CD4-positive, alpha-beta T cell treated with Interleukin-4 for 1 hour (primary cell): Measurements from ENCODE around the gene CRYBA4.

ENCODE experiments used
- DNase-seq, 2 donors: peaks; one replicate each; pipeline ENCODE4 v3.0.0-alpha.2; 2020 to 2022

Gene CRYBA4

DNA sequence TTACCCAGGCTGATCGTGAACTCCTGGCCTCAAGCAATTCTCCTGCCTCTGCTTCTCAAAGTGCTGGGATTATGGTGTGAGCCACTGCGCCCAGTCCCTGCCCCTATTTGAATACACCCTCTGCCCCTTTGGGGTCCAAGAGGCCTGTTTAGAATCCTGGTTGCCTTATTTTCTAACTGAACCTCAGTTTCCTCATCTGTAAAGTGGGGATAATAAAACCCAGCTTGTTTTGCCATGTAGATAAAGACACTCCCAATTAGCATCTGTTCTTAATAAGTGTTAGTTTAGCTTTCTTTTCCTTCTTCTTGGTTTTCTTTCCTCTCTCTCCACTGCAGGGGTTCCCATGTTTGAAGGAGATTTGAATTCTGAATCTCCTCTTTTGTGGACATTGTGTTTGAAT is 40.4 kb downstream of the CRYBA4 start:
- no peak for DNase-seq

DNA sequence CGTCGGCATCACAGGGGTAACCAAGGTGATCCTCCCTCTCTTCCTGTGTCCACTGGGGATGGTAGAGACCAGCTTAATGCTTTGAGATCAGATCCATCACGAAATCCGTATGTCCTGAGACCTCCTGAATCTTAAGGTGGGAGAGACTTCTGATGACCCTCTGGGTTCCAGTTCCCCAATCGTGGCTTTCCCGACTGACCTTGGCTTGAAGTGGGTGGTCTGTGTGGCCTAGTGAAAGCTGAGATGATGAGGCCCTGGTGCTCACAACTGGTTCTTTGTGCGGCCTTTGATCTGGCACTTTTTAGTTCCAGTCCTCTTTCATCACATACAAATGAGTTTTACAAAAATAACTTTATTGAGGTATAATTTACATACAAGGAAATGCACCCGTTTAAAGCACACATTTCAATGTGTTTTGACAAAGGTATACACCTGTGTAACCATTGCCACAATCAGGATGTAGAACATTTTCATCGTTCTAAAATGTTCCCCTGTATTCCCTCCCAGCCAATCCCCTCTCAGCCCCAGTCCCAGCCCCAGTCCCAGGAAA is 41.7 kb downstream of the CRYBA4 start:
- no peak for DNase-seq

DNA sequence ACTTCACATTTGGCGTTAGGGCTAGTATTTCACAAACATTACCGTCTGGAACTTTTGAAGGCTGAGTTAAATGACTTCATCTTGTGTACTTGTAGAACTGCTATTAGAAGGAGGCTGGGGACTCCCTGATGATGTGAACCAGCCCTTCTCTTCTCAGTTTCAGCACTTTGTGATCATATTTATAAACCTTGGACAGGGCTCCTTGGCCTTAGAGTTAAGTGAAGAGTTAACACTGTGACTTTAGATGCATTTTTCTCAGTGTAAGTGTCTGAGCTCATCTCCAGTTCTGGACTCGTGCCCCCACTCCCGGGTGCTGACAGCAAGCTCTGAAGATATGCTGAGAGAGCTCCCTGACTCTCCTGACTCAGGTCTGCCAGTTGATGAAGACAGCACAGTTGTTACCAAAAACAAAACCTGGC is 44.1 kb downstream of the CRYBA4 start:
- DNase-seq, result no peak

DNA sequence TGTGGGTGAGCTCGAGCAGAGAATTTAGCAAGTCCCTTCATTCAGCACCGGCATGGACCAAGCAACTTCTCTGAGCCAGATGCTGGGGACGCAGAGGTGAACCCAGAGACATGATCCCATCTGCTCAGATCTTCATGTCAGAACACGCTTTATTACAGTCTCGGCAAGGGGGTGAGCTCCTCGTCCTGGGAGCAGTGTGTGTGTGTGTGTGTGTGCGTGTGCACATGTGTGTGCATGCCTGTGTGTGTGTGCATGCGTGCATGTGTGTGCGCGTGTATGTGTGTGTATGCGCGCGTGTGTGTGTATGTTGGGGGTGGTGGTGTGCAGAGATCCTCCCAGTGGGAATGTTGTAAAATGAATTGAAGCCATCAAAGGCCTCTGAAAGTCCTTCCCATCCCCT is 45.4 kb downstream of the CRYBA4 start:
- DNase-seq, result no peak

GRCh38 chr22:26669060-26669481 is 47.3 kb downstream of the CRYBA4 start:
- no peak for DNase-seq

DNA sequence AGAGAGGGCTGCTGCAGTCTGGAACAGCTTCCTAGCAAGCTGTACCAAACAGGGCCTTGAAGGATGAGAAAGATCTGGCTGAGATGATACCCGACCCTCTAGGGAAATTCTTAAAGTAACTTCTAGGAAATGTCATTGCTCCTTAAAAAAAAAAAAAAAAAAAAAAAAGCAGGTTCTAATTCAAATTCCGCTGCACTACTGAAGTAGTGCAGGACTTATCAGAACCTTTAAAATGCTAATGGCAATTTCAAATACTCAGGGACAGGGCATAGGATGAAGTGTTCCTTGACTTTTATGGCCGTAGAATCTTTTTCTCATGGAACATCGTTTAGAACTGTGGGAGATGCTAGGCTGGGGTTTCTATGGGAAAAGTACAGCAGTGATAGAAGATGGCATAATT is 48.7 kb downstream of the CRYBA4 start:
- DNase-seq, result no peak

GRCh38 chr22:26671317-26672059 is 49.7 kb downstream of the CRYBA4 start:
- peak; percentile 77 to 79 for DNase-seq

DNA sequence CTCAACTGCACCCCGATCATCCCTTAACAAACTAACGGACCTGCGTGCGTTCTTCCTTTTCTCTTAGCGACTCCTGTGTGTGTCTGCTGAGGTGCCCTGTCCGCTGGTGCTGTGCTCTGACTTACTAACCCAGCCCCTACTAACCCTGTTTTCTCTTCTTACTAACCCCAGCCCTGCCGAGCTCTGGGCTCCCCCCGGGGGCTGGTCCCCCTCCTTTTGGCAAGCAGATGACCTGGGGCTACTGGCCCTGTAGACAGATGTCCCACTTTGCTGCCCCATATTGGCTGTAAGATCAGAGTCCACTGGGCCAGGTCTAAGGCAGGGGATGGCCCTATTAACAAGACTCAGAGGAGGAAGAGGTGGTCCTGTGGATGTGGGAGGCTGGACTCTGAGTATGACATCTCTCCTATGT is 50.3 kb downstream of the CRYBA4 start:
- peak; percentile 20 to 44 for DNase-seq

GRCh38 chr22:26672590-26673468 is 51.1 kb downstream of the CRYBA4 start:
- DNase-seq, result peak; percentile 93 to 95

GRCh38 chr22:26673486-26673885 is 51.7 kb downstream of the CRYBA4 start:
- DNase-seq, result peak in 1 of 2 donors; percentile 24

GRCh38 chr22:26674211-26675190 is 52.7 kb downstream of the CRYBA4 start:
- peak; percentile 22 to 38 for DNase-seq

DNA sequence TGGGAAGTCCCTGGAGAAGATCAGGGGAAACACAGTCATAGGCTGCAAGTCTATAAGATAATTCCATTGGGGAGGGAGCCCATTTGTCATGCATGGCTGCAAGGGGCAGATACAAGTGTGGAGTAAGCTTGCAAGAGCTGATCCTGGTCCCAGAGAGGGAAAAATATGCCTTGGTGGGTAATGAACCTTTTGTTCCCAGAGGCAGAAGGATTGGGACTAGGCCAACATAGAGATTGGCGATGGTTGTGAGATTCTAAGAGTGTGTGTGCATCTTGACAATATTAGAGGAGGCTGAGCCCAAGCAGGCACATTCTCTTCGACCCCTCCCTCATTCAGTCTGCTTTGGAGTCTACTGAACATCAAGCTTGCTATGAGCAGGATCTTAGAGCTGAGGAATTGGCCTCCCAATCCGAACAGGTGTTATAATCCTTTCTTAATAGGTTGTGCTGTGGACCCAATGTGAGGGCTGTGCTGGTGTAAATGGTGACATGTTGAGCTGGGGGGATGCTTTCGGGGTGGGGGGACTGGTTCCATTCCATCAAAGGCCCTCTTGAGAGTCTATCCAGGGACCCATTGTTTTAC is 54.0 kb downstream of the CRYBA4 start:
- no peak for DNase-seq

DNA sequence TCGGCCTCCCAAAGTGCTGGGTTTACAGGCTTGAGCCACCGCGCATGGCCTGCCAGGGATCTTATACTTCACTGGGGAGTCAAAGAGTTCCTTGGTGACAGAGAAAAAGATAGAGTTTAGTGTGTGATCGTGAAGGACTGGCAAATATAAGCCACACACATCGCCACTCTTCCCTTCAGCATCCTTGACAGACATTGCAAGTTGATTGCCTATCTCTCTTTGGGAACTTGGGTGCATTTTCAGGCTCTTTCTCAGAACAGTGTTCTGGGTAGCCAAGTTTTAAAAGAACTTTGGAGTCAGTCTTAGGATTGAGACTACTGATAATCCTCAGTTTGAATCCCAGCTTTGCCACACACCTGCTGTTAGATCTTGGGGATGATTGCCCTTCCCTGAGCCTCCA is 55.5 kb downstream of the CRYBA4 start:
- DNase-seq, result no peak

DNA sequence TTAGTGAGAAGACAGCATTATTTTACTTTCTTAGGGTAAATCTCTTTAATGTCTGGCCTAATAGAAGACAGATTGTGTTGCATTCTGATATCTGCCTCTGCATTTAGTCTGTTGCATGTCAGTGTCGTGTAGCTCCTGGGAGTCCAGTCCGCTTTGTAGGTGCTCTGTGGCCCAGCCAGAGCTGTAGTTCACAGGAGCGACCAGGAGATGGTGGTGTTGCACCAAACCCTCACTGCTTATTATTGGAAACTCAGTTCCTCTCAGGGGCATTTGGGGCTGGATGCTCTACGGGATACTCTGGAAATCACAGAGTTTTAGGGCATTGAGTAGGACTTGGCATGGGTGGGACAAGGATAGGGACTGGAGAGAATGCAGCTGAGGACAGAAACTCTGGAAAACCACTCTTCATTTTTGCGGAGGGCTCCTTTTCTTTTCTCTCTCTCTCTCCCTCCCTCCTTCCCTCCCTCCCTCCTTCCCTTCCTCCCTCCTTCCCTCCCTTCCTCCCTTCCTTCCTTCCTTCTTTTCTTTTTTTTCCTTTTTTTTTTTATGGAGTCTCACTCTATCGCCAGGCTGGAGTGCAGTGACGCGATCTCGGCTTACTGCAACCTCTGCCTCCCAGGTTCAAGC is 57.4 kb downstream of the CRYBA4 start:
- peak; percentile 72 to 75 for DNase-seq
